Common myeloid progenitor, CD34-positive (primary cell): ENCODE results near the gene TXNRD2.

Source experiments
- CTCF ChIA-PET: fragments of 350-600 bp; sonication (Branson Sonifier 250); formaldehyde crosslinking; loops from one replicate; lab custom pipeline; 2021; ENCODE audit warnings: antibody characterized with exemption; lab: Charles Lee
- POLR2A ChIA-PET: fragments of 350-600 bp; sonication (Branson Sonifier 250); formaldehyde crosslinking; loops from one replicate; lab custom pipeline; 2021; ENCODE audit warnings: antibody characterized with exemption; lab: Charles Lee
- DNase-seq, 3 donors: peaks; one replicate each; pipeline versions ENCODE4 v3.0.0 to v3.0.0-alpha.2; 2013
- H3K27ac ChIP-seq, 2 experiments: 1 replicate in 1 of 2; 2 replicates in 1 of 2; pipeline ENCODE4 v1.7.0; 2013; ENCODE audit warnings: inconsistent platforms in 2 of 2, low read length in 2 of 2, mild to moderate bottlenecking in 2 of 2, low read depth in 1 of 2, moderate library complexity in 1 of 2; ENCODE audit not compliant: severe bottlenecking in 2 of 2, insufficient read depth in 1 of 2, poor library complexity in 1 of 2
- H3K27me3 ChIP-seq, 5 experiments: replicated peaks in 2 of 5; 1 replicate in 3 of 5; 2 replicates in 2 of 5; pipeline versions ENCODE4 v1.6.1 to v1.7.0; 2013; ENCODE audit warnings: low read length in 4 of 5, mild to moderate bottlenecking in 2 of 5, moderate library complexity in 2 of 5, inconsistent platforms in 1 of 5; ENCODE audit not compliant: insufficient read depth in 5 of 5, control insufficient read depth in 4 of 5
- H3K36me3 ChIP-seq, 4 experiments: 1 replicate in 2 of 4; 2 replicates in 2 of 4; pipeline versions ENCODE4 v1.6.1 to v1.7.0; 2013; ENCODE audit warnings: low read length in 3 of 4, control low read depth in 1 of 4, mild to moderate bottlenecking in 1 of 4; ENCODE audit not compliant: control insufficient read depth in 4 of 4, insufficient read depth in 4 of 4
- H3K4me1 ChIP-seq, 4 experiments: 1 replicate in 3 of 4; 2 replicates in 1 of 4; pipeline versions ENCODE4 v1.6.1 to v1.7.1; 2013; ENCODE audit warnings: low read length in 3 of 4, mild to moderate bottlenecking in 3 of 4, control low read depth in 1 of 4, inconsistent platforms in 1 of 4, moderate library complexity in 1 of 4; ENCODE audit not compliant: control insufficient read depth in 4 of 4, insufficient read depth in 4 of 4; ENCODE audit errors: control extremely low read depth in 1 of 4
- H3K4me3 ChIP-seq, 7 experiments: 1 replicate in 4 of 7; 2 replicates in 3 of 7; pipeline versions ENCODE4 v1.5.1 to v1.7.0; 2013; ENCODE audit warnings: mild to moderate bottlenecking in 7 of 7, low read length in 6 of 7, moderate library complexity in 6 of 7, inconsistent platforms in 2 of 7, low read depth in 2 of 7, control low read depth in 1 of 7; ENCODE audit not compliant: insufficient read depth in 4 of 7, control insufficient read depth in 1 of 7; ENCODE audit errors: extremely low read depth in 1 of 7
- H3K9me3 ChIP-seq, 5 experiments: 1 replicate in 4 of 5; 2 replicates in 1 of 5; pipeline versions ENCODE4 v1.6.1 to v1.7.1; 2013; ENCODE audit warnings: low read length in 4 of 5, mild to moderate bottlenecking in 2 of 5, inconsistent platforms in 1 of 5, low read depth in 1 of 5, moderate library complexity in 1 of 5; ENCODE audit not compliant: control insufficient read depth in 4 of 5, insufficient read depth in 2 of 5; ENCODE audit errors: control extremely low read depth in 1 of 5
- WGBS: methylation state at CpG from one replicate; pipeline ENCODE4 v1.1.5; 2013; ENCODE audit not compliant: insufficient coverage; 5-methylcytosine and 5-hydroxymethylcytosine counted together

The TXNRD2 gene

DNA sequence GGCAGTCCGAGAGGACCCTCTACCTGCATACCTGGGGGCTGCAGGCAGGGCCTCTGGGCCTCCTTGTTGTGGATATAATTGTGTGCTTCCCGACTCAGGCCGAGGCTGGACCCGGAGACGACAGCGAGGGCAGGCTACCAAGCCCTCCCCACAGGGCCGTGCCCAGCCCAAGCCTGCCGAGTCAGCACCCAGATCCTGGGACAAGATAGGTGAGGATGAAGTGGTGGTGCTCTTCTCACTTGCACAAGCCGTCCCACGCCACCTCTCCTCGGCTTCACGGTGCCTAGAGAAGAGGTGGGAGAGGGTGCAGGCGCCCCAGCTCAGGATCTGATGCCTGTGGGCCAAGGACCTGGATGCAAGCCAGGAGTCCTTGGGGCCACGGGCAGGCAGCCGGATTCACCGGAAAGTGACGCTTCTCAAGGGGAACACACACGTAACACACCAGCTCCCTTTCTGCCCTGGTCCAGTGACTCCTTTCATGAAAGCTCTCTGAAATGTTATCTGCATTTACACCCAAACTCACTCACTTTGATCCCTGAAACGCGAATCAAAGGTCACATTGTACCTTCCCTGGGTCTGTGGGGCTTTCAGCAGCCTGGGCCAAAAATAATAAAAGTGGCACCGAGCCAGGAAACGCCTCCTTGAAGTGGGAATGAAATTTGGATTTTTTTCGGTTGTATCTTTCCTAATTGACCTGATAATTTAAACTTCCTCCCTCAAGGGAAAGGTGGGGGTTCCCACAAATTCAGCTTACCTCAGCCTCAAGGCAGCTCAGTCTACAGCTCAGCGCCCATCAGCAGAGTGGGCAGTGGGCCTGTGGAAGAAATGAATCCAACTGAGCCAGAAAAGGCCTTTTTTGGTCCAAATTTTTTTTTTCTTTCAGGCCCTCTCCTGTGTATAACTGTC, 85.9 kb downstream of the TXNRD2 start:
- H3K4me3 ChIP-seq: peak overlapping the region; percentile 86 to 97 (median 92)
- peaks cover 0 to 36% (median 31%) of the 10 kb centered on the region in 4 experiments for H3K4me1 ChIP-seq
- H3K36me3 ChIP-seq: peaks cover 2 to 22% (median 13%) of the 10 kb centered on the region in 4 experiments
- H3K9me3 ChIP-seq: no peaks in the 10 kb centered on the region
- ChIA-PET POLR2A (interaction anchor here (0.7 to 1.8 kb wide), 5 partner anchors 11 to 79 kb away, joined by 3 to 10 read pairs (median 4); no protein-coding TSS in a partner anchor), CTCF (interaction anchor here (0.7 to 3.4 kb wide), 5 partner anchors 9 to 58 kb away, joined by 3 to 13 read pairs (median 9); no protein-coding TSS in a partner anchor)
- H3K27ac ChIP-seq: peak overlapping the region; percentile 72 to 92
- H3K27me3 ChIP-seq: no peaks in the 10 kb centered on the region
- 4% methylated on average over 20 of the region's 24 CpGs for WGBS
- peak; percentile 62 to 86 (median 82) for DNase-seq

DNA sequence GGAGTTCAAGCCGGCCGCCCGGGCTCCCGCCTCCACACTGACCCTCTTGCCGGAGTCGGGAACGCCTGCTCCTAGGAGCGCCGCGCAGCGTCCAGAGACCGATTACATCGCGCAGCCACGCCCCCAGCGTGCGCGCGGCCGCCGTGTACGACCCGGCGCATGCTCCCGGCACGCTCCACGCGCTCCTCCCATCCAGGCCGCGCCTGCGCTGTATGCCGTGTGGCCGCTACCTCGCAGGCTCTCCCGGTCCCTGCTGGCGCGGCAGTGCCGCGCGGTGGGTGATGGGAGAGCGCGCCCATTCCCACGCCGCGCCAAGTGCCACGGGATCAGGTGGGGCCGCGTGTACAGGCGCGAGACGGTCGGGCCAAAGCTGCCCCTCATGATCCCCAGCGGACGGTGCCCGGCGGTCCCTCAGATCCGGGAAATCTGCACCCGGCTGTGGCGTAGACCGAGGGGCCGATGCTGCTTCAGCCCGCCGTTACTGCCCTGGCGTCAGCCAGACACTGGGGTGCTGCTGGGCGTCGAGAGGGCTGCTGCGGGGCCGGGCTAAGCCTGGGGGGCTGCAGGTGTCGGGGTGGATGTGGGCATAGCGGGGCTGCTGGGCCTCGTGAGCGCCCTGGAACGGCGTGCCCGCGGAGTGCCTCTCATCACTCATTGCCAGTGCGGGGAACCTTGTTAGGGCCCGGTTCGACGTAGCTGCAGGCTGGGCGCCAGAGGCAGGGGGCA, 86.7 kb downstream of the TXNRD2 start, which contains the start of the genes GNB1L and RTL10:
TSS of gene GNB1L (minus strand) at position 97 of the 726 bp plus-strand sequence. CDS start 33,519 bp downstream, outside the sequence.
TSS of gene RTL10 (minus strand) at position 97 of the 726 bp plus-strand sequence. CDS start 2,613 bp downstream, outside the sequence.
- Histone ChIP-seq H3K36me3 (peaks cover 2 to 30% (median 20%) of the 10 kb centered on the region in 4 experiments), H3K9me3 (no peaks in the 10 kb centered on the region), H3K27me3 (no peaks in the 10 kb centered on the region), H3K27ac (peak within 1 kb of the TSS; percentile 72 to 92), H3K4me3 (peak within 1 kb of the TSS; percentile 86 to 97 (median 92)), H3K4me1 (peaks cover 0 to 36% (median 31%) of the 10 kb centered on the region in 4 experiments)
- CTCF ChIA-PET: interaction anchor here (1.3 to 3.4 kb wide), 5 partner anchors 10 to 125 kb away, joined by 3 to 13 read pairs (median 9); no protein-coding TSS in a partner anchor
- DNase-seq: peak; percentile 94 to 96 (median 95)
- POLR2A ChIA-PET: interaction anchor here (1.0 to 1.8 kb wide), 4 partner anchors 12 to 37 kb away, joined by 3 to 10 read pairs (median 5); no protein-coding TSS in a partner anchor
- under 1% methylated on average over 57 of the region's 81 CpGs for WGBS

DNA sequence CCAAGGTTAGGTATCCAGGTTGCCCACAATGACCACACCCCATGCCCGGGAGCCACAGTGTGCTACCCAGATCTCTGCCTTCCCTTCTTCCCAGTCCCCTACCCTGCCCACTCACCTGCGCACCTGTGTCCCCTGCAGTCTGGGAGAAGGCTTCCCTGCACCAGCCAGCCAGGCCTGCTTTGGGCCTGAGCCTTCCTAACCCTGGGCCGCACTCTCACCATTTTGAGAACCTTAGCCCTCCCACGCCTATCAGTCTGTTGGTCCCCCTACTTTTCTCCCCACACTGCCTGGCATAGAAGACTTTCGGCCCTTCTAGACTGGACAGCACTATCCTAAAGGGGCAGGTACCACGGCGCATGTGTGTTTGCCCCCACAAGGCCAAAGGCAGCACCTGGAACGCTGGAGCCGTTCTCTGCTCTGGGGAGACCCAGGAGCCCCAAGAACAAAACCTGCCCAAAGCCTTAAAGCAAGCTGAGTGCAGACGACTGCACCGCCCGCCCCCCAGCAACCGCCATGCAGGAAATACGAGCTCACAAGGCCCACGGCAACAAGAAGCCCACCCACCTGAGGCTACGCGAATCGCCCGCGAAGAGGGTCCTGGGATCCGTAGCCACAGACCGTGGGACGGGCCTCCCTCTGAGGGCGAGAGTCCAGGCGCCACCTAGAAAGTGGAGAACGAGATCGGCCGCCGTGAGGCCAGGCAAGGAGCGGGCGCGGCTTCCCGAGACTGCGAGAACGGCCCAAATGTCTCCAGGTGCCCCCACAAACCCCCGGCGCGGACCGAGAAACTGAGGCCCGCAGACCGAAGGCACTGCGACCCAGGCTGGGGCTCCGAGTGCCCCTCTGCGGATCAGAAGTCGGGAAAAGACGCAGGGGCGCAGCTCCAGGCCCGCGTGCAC, 87.5 kb downstream of the TXNRD2 start:
- Histone ChIP-seq H3K27ac (peak overlapping the region; percentile 54 to 92), H3K27me3 (no peaks in the 10 kb centered on the region), H3K4me1 (peaks cover 0 to 36% (median 31%) of the 10 kb centered on the region in 4 experiments), H3K4me3 (peak overlapping the region; percentile 86 to 97 (median 92)), H3K9me3 (no peaks in the 10 kb centered on the region), H3K36me3 (peaks cover 2 to 34% (median 25%) of the 10 kb centered on the region in 4 experiments)
- DNase-seq: peak in 2 of 3 donors; percentile 32 to 44
- POLR2A ChIA-PET: interaction anchor here (1.4 kb wide), 1 partner anchor 37 kb away, joined by 4 read pairs; no protein-coding TSS in a partner anchor
- CTCF ChIA-PET: interaction anchor here (1.5 to 3.4 kb wide), 2 partner anchors 10 to 124 kb away, joined by 3 to 13 read pairs; no protein-coding TSS in a partner anchor
- 3% methylated on average over 41 of the region's 49 CpGs for WGBS

DNA sequence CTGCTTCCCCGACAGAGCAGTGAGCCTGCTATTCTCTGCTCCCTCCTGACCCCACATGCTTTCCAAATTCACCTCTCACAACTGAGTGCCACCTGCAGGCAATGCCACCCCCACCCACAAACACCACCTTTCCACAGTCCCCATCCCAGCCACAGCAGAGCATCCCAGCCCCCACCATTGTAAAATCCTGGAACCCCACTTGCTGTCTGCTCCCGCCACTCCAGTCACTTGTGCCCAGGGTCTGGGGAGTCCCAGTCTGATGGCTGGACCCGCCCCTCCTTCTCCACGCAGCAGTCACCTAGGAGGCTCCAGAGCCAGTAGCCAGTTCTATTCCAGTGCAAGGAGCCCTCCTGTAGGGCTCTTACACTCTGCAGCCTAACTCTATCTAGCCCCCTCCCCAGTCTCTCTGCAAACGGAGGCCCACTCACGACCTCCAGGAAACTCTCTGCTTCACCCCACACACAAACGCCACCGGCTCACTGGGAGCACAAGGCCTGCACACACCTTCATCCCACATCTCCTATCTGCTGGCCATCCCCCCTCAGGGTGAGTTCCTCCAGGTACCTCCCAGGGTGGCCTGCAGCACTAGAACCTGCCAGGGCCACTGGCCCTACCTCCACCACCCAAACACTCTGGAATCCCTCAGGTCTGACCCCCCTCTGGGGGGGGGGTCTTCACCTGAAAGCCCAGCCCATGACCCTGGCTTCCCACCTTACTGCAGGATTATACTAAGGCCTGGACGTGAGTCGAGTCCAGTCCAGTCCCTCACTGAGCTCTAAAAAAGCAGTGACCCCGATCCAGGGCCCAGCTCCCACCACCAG, 88.3 kb downstream of the TXNRD2 start:
- no peaks in the 10 kb centered on the region for H3K27me3 ChIP-seq
- H3K4me3 ChIP-seq: peak overlapping the region; percentile 86 to 97 (median 92)
- ChIA-PET CTCF (interaction anchor here (1.5 to 3.4 kb wide), 2 partner anchors 9 to 123 kb away, joined by 3 to 13 read pairs; no protein-coding TSS in a partner anchor), POLR2A (no interaction called here)
- DNase-seq: no peak
- peak overlapping the region; percentile 50 to 92 for H3K27ac ChIP-seq
- peaks cover 4 to 42% (median 27%) of the 10 kb centered on the region in 4 experiments for H3K36me3 ChIP-seq
- no peaks in the 10 kb centered on the region for H3K9me3 ChIP-seq
- H3K4me1 ChIP-seq: peaks cover 0 to 34% (median 31%) of the 10 kb centered on the region in 4 experiments
- 82% methylated on average over 11 of the region's 11 CpGs for WGBS

DNA sequence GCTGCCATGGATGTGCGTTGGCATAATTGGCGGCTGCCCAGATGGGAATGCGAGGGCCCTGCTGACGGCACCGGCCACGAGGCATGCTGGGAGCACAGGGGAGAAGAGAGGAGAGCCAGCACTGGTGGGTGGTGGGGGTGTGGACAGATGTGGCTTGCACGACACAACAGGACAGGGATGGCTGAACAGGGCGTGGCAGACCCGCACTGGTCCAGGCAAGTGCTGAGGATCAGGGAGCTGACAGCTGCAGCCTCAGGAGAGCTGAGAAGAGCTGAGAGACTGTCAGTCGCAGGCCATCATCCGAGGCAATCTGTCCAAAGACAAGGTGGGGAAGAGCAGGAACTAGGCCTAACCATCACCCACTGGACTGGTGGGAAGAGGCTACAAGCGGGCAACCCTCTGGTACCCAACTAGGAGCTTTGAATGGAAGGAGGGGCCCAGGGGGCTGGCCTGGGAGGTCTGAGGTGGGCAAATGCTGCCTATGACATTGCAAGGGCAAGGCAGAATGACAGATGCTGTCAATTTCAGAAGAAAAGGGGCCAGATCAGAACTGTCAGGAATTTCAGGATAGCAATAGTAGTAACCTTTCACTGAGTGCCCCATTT, 89.3 kb downstream of the TXNRD2 start:
- Histone ChIP-seq H3K36me3 (peaks cover 5 to 50% (median 30%) of the 10 kb centered on the region in 4 experiments), H3K4me3 (no peak overlapping the region), H3K4me1 (peaks cover 0 to 34% (median 31%) of the 10 kb centered on the region in 4 experiments), H3K9me3 (peaks cover 0 to under 1% (median 0%) of the 10 kb centered on the region in 5 experiments), H3K27ac (no peak overlapping the region), H3K27me3 (no peaks in the 10 kb centered on the region)
- 96% methylated on average over 12 of the region's 12 CpGs for WGBS
- DNase-seq: no peak
- ChIA-PET CTCF (interaction anchor here (1.2 kb wide), 1 partner anchor 13 kb away, joined by 4 read pairs; no protein-coding TSS in a partner anchor), POLR2A (no interaction called here)
